Putamen (tissue), 1 donor: ENCODE measurements around the gene EEF1AKMT3.
"Not testable (repeated sequence)": the region's sequence is repeated elsewhere in the genome, so short reads cannot be mapped to it uniquely, and the experiment has no call there.

Experiments used
- DNase-seq: peaks from one replicate; pipeline ENCODE4 v3.0.0-alpha.2; 2016; ENCODE audit warnings: low spot score

The EEF1AKMT3 gene

GRCh38 chr12:57765698-57766463 is 6.5 kb upstream of the EEF1AKMT3 start:
- no peak for DNase-seq

GRCh38 chr12:57766464-57767304 is 5.7 kb upstream of the EEF1AKMT3 start, which contains the start of gene CYP27B1:
CYP27B1 (minus strand) TSS chr12:57767078; CDS start chr12:57767041, 37 bp downstream.
- no peak for DNase-seq

- no peak for DNase-seq
These were observed 5.1 kb upstream of the EEF1AKMT3 start for GRCh38 chr12:57767305-57767698.

- no peak for DNase-seq
These were observed 4.5 kb upstream of the EEF1AKMT3 start for GRCh38 chr12:57767876-57768275.

GRCh38 chr12:57769594-57769993 is 2.8 kb upstream of the EEF1AKMT3 start:
- DNase-seq, result no peak

- DNase-seq, result no peak
These were observed 1.7 kb upstream of the EEF1AKMT3 start for GRCh38 chr12:57770734-57771133.

GRCh38 chr12:57771236-57771872 is 1.1 kb upstream of the EEF1AKMT3 start:
- DNase-seq, result peak; percentile 85

GRCh38 chr12:57771873-57772428 is 463 bp upstream of the EEF1AKMT3 start, which contains the start of gene METTL1:
METTL1 (minus strand) TSS chr12:57772105; CDS start chr12:57772083, 22 bp downstream.
- DNase-seq, result peak; percentile 96

- DNase-seq, result not testable (repeated sequence)
These were observed 2.2 kb downstream of the EEF1AKMT3 start for GRCh38 chr12:57774634-57775033.

- DNase-seq, result no peak
These were observed 2.6 kb downstream of the EEF1AKMT3 start for GRCh38 chr12:57775044-57775443.

- no peak for DNase-seq
These were observed 3.3 kb downstream of the EEF1AKMT3 start for GRCh38 chr12:57775563-57776246.

- no peak for DNase-seq
These were observed 3.8 kb downstream of the EEF1AKMT3 start for GRCh38 chr12:57776247-57776587.

GRCh38 chr12:57777367-57777766 is 5.0 kb downstream of the EEF1AKMT3 start:
- no peak for DNase-seq

GRCh38 chr12:57777911-57778310 is 5.5 kb downstream of the EEF1AKMT3 start:
- DNase-seq, result no peak

- no peak for DNase-seq
These were observed 7.3 kb downstream of the EEF1AKMT3 start for GRCh38 chr12:57779736-57780135.

GRCh38 chr12:57780284-57780897 is 8.0 kb downstream of the EEF1AKMT3 start:
- no peak for DNase-seq

GRCh38 chr12:57781244-57781643 is 8.8 kb downstream of the EEF1AKMT3 start:
- no peak for DNase-seq

- no peak for DNase-seq
These were observed 9.4 kb downstream of the EEF1AKMT3 start for GRCh38 chr12:57781801-57782200.

- no peak for DNase-seq
These were observed 9.8 kb downstream of the EEF1AKMT3 start for GRCh38 chr12:57782243-57782607.

GRCh38 chr12:57782608-57783465 is 10.4 kb downstream of the EEF1AKMT3 start, which contains the start of gene TSFM:
TSFM (plus strand) TSS chr12:57782787; CDS start chr12:57782802, 15 bp downstream.
- DNase-seq, result peak; percentile 93
